KMS-11 (cell line): ENCODE data around the gene FLNB.

Source experiments
- H2AFZ ChIP-seq: fragments of 200-600 bp; sonication (generic); 2 replicates; pipeline ENCODE4 v1.6.1; 2016; ENCODE audit warnings: antibody characterized with exemption, mixed run types, low read depth
- H3K27ac ChIP-seq: fragments of 200-600 bp; sonication (generic); 2 replicates; pipeline ENCODE4 v1.6.1; 2016; ENCODE audit warnings: mild to moderate bottlenecking, mixed run types
- H3K27me3 ChIP-seq: fragments of 200-600 bp; sonication (generic); 2 replicates; pipeline ENCODE4 v1.6.1; 2017; ENCODE audit warnings: mild to moderate bottlenecking, low read depth, mixed run types, moderate library complexity; ENCODE audit not compliant: insufficient read depth
- H3K36me3 ChIP-seq: fragments of 200-600 bp; sonication (generic); 2 replicates; pipeline ENCODE4 v1.6.1; 2017; ENCODE audit warnings: mild to moderate bottlenecking, mixed run types; ENCODE audit not compliant: insufficient read depth
- H3K4me1 ChIP-seq: fragments of 200-600 bp; sonication (generic); 2 replicates; pipeline ENCODE4 v1.6.1; 2016; ENCODE audit warnings: mild to moderate bottlenecking, low read depth, mixed run types; ENCODE audit not compliant: poor library complexity, severe bottlenecking
- H3K4me2 ChIP-seq: fragments of 200-600 bp; sonication (generic); 2 replicates; pipeline ENCODE4 v1.7.0; 2016; ENCODE audit warnings: mild to moderate bottlenecking, mixed run types
- H3K4me3 ChIP-seq: fragments of 200-600 bp; sonication (generic); IDR thresholded peaks from 2 replicates; pipeline ENCODE4 v1.6.1; 2017; ENCODE audit warnings: low read depth, low read length, mixed read lengths; ENCODE audit not compliant: insufficient read depth
- H3K79me2 ChIP-seq: fragments of 200-600 bp; sonication (generic); 2 replicates; pipeline ENCODE4 v1.6.1; 2016; ENCODE audit warnings: low read depth, mixed run types; ENCODE audit not compliant: insufficient read depth
- H3K9ac ChIP-seq: fragments of 200-600 bp; sonication (generic); 2 replicates; pipeline ENCODE4 v1.6.1; 2016; ENCODE audit warnings: mild to moderate bottlenecking, mixed run types
- H4K20me1 ChIP-seq: fragments of 200-600 bp; sonication (generic); 2 replicates; pipeline ENCODE4 v1.6.1; 2016; ENCODE audit warnings: mild to moderate bottlenecking, mixed run types; ENCODE audit not compliant: insufficient read depth
- TF ChIP-seq, protein P1 (sequence below): fragments of 200-600 bp; sonication (generic); conservative IDR thresholded peaks from 2 replicates; pipeline ENCODE4 v1.6.1; 2017; ENCODE audit warnings: low read depth, mild to moderate bottlenecking, antibody characterized with exemption, low read length, moderate library complexity, mixed read lengths

FLNB gene

DNA sequence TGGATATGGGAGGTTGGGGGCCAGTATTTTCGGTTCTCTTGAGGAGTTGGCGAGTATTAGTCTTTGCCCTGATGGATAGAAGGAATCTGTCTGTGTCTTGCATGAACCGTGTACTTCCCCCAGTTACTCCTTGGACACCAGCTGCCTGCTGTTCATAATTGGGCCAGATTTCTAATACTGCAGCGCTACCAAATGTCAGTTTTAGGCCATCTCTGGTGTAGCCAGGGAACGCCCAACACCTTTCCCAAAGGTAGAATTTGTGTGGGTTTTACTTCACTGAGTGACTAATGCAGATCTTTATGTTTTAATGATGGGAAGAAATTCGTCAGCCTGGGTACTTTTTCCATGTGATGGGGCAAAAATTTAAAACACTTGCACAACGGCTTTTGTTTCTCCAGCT lies 18.4 kb downstream of the FLNB start:
- no peaks in the 10 kb centered on the region for H3K27me3 ChIP-seq
- H2AFZ ChIP-seq = no peak overlapping the region
- H3K79me2 ChIP-seq = no peaks in the 10 kb centered on the region
- no peaks in the 10 kb centered on the region for H4K20me1 ChIP-seq
- H3K27ac ChIP-seq = no peak overlapping the region
- H3K4me3 ChIP-seq = no peak overlapping the region
- H3K9ac ChIP-seq = no peak overlapping the region
- peaks cover 8% of the 10 kb centered on the region for H3K4me1 ChIP-seq
- no peak overlapping the region for H3K4me2 ChIP-seq
- H3K36me3 ChIP-seq = no peaks in the 10 kb centered on the region
- TF ChIP-seq, protein P1, sequence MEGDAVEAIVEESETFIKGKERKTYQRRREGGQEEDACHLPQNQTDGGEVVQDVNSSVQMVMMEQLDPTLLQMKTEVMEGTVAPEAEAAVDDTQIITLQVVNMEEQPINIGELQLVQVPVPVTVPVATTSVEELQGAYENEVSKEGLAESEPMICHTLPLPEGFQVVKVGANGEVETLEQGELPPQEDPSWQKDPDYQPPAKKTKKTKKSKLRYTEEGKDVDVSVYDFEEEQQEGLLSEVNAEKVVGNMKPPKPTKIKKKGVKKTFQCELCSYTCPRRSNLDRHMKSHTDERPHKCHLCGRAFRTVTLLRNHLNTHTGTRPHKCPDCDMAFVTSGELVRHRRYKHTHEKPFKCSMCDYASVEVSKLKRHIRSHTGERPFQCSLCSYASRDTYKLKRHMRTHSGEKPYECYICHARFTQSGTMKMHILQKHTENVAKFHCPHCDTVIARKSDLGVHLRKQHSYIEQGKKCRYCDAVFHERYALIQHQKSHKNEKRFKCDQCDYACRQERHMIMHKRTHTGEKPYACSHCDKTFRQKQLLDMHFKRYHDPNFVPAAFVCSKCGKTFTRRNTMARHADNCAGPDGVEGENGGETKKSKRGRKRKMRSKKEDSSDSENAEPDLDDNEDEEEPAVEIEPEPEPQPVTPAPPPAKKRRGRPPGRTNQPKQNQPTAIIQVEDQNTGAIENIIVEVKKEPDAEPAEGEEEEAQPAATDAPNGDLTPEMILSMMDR = no peak

DNA sequence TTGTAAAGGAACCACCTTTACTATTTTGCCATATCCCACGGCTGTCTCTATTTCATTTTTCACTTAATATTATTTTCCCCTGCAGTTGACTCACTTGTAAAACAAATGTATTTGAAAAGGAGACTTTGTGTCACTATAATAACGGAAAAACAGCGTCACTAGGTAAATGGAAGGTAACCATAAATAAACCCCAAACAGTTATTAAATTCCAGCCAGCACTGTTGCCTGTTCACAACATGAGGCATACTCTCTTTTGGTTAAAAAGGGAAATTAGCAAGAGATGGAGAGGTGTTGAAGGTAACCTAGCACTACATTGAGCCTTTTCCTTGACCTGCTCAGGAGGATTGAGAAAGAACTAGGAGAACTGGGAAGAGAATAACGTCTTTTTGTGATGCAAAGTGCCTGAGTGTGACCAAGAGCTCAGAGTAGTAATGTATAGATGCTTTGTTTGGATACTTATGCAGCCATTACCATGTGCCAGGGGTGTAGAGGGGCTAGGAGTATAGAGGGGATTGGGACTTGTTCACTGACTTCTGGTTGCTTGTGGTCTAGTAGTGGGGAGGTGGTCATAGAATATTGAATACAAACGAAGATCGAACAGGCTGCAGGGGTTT lies 19.6 kb downstream of the FLNB start:
- Histone ChIP-seq H3K27me3 (no peaks in the 10 kb centered on the region), H3K27ac (no peak overlapping the region), H3K4me1 (peaks cover 8% of the 10 kb centered on the region), H3K9ac (no peak overlapping the region), H4K20me1 (no peaks in the 10 kb centered on the region), H2AFZ (no peak overlapping the region), H3K36me3 (no peaks in the 10 kb centered on the region), H3K4me3 (no peak overlapping the region), H3K4me2 (no peak overlapping the region), H3K79me2 (no peaks in the 10 kb centered on the region)
- TF ChIP-seq, protein P1 = no peak

DNA sequence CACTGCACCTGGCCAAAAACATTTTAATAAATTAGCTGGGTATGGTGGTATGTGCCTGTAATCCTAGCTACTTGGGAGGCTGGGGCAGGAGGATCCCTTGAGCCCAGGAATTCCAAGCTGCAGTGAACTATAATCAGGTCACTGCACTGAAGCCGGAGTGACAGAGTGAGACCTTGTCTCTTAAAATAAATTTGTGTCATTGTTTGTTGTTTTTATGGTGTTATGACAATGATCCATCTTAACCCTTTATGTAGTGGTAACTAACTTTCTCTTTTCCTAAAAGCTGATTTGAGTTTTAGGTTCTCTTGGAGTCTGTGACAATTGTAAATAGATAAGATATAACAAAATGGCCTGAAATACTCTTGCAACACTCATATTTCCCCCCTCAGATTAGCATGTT lies 20.7 kb downstream of the FLNB start:
- TF ChIP-seq, protein P1 = no peak
- Histone ChIP-seq H4K20me1 (no peaks in the 10 kb centered on the region), H2AFZ (no peak overlapping the region), H3K36me3 (no peaks in the 10 kb centered on the region), H3K27me3 (no peaks in the 10 kb centered on the region), H3K79me2 (no peaks in the 10 kb centered on the region), H3K27ac (no peak overlapping the region), H3K4me2 (no peak overlapping the region), H3K9ac (no peak overlapping the region), H3K4me1 (peaks cover under 1% of the 10 kb centered on the region), H3K4me3 (no peak overlapping the region)

DNA sequence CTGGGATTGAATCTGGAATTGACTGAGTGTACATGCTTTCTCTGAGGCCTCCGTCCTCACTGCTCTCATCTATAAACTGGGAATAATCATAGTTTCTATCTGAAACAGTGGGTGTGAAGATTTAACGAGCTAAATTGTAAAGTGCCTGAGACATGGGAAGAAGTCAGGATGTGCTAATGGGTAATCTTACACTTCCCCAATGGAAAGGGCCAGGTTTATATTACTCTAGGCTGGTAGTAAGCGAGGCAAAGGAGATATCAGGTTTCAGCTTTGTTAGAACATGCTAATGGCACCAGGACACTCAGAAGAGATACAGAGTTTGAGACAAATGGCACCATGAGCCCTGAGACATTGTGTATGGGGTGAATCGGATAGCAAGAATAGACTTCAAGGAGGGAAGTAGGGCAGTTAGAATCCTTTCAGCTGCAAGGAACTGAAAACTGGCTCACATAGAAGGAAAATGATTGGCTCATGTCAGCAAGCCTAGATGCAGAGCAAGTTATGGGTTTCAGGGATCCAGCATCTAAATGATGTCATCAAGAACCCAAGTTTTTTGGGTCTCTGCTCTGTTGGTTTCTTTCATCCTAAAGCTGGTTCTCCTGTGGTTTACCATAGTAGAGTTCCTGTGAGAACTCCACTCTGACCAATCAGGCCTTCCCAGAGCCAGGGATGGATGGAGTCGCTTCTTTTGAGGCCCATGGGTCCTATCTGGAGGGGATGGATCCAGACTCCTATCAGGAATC lies 21.8 kb downstream of the FLNB start:
- H3K9ac ChIP-seq = no peak overlapping the region
- H2AFZ ChIP-seq = no peak overlapping the region
- peaks cover 11% of the 10 kb centered on the region for H3K4me1 ChIP-seq
- no peaks in the 10 kb centered on the region for H3K27me3 ChIP-seq
- no peak overlapping the region for H3K4me3 ChIP-seq
- no peak overlapping the region for H3K27ac ChIP-seq
- no peaks in the 10 kb centered on the region for H3K36me3 ChIP-seq
- TF ChIP-seq, protein P1 = no peak
- H4K20me1 ChIP-seq = no peaks in the 10 kb centered on the region
- H3K4me2 ChIP-seq = no peak overlapping the region
- no peaks in the 10 kb centered on the region for H3K79me2 ChIP-seq
